Erythroblast (primary cell): ENCODE results near the gene MOV10L1.

Experiments used
- GATA1 ChIP-seq: IDR thresholded peaks from 2 replicates; pipeline ENCODE4 v1.6.1; 2011; ENCODE audit warnings: low read depth, mild to moderate bottlenecking, control low read depth, low read length, moderate library complexity
- POLR2A ChIP-seq: IDR thresholded peaks from 2 replicates; pipeline ENCODE4 v1.6.1; 2011; ENCODE audit warnings: mild to moderate bottlenecking, low read length

DNA sequence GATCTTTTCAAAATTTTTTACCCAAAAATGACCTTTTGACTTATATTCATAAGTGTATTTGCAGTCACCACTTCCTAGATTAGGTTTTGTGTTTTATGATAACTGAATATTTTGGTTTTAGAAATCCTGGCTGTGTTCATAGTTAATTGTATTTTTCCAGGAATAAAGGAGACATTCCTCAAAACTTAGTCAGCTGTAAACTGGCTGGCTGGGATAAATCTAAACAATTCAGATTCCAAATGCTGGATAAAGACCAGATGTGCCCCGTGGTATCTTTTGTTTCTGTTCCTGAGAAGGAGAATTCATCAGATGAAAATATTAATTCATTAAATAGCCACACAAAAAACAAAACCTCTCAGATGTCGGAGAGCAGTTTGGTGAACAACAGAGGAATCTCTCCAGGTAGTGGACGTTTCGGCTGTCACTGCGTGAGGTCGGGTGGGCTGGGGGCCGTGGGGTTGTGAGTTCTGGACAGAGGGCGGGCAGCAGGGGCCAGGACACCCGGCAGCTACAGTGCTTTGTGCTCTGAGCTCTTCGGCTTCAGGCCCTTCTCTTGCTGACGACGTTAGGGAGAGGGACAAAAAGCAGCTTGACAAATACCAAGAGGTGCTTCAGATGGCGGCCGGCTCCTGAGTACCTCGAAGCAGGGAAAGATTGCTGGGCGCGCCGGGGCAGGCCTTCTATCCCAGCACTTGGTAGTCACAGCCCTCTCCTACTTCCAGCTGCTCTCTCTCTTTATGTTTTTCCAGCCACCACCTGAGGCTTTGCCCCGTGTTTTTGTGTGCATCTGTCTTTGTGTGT is 24.6 kb downstream of the MOV10L1 start:
- TF ChIP-seq POLR2A, result no peak
- no peak for TF ChIP-seq GATA1
